ENCODE data around the gene NTS. TPM values are rescaled to one million over a fixed set of nuclear protein-coding genes. Genes with fewer than 3 reads are reported as not detected.

Gene NTS
- total RNA-seq, 2 experiments from 2014 or later, result not detected

DNA sequence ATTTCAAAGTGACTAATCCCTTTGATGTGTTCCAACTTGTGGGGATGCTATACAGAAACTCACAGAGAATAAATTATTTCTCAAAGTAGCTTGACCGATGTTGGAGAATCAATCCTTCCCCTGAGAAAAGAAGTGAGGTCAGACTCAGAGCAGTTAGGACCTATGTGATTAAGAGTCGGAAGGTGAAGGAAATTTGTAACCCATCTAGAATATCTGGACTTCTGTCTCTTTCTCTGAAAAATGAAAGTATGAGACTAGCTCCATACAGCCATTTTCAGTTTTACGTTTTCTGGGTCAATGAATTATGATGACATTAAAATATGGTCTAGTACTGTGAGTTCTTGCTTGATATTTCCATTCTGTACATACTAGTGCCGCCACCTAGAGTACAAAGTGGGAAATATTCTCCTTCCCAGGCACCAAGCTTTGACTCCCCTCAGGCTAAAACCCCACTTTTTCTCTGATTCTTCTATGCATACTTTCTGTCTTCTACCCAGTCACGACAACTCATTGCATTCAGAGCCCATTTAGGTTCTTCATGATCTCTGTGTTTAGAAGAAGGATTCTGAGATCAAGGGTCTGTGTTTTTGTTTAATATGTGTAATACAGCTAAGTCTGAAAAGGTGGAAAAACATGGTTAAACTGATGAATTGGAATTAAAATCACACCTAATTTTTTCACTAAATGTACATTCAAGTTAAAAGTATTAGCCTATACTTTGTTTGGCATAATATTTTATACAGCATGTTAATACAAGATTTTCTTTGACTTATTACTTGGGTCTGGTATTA lies 6.9 kb upstream of the NTS start:
- no peaks in the 10 kb centered on the region for H3K4me1 Mint-ChIP-seq

DNA sequence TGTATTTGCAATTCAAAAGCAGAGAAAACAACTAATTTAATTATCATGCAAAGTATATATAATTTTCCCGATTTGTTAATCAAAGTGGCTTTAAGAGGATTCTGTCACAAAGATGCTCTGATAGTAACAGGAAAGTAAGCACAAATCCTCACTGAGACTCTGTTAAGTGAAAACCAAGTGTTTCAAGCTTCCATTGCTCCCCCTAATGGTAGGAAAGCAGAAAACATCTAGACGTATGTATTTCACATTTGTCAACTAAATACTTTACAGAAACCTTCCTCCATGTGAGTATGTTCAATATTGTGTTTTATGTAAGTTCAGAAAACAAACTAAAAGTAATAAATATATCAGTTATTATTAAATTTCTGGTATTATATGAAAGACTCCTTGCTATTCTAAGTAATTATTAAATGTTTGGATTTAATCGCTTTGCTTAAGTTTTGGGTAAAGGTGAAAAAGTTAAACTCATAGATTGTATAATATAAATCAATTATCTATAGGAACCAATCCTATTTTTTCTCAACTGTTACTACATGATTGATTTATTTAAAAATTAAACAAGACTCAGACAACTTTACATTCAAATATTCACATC lies 1.5 kb upstream of the NTS start:
- Mint-ChIP-seq H3K27ac (no peak overlapping the region), H3K36me3 (no peaks in the 10 kb centered on the region), H3K9me3 (no peaks in the 10 kb centered on the region), H3K27me3 (no peaks in the 10 kb centered on the region), H3K4me3 (no peak overlapping the region), H3K4me1 (no peaks in the 10 kb centered on the region)
- no peak for DNase-seq

More for the DNA sequence above, 6.9 kb upstream of the NTS start:
- no peak overlapping the region for H3K4me3 Mint-ChIP-seq
- H3K9me3 Mint-ChIP-seq, result no peaks in the 10 kb centered on the region
- no peaks in the 10 kb centered on the region for H3K27me3 Mint-ChIP-seq
- H3K27ac Mint-ChIP-seq, result no peak overlapping the region
- DNase-seq, result no peak
- no peaks in the 10 kb centered on the region for H3K36me3 Mint-ChIP-seq

DNA sequence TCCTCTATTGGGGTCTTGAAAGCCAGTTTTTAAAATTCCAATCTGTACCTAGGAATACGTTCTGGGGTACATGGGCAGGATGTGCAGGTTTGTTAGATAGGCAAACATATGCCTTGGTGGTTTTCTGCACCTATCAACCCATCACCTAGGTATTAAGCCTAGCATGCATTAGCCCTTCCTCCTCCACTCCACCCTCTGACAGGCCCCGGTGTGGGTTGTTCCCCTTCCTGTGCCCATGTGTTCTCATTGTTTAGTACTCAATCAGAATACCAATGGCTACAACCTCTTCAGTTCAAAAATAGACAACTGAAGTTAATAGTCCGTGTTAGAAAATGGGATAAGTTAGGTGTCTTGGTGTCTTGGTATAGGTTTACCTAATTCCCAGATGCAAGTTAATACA lies 3.4 kb downstream of the NTS start:
- Mint-ChIP-seq H3K27ac (no peak overlapping the region), H3K9me3 (no peaks in the 10 kb centered on the region), H3K4me3 (no peak overlapping the region), H3K4me1 (no peaks in the 10 kb centered on the region), H3K27me3 (no peaks in the 10 kb centered on the region), H3K36me3 (no peaks in the 10 kb centered on the region)
- DNase-seq, result no peak

DNA sequence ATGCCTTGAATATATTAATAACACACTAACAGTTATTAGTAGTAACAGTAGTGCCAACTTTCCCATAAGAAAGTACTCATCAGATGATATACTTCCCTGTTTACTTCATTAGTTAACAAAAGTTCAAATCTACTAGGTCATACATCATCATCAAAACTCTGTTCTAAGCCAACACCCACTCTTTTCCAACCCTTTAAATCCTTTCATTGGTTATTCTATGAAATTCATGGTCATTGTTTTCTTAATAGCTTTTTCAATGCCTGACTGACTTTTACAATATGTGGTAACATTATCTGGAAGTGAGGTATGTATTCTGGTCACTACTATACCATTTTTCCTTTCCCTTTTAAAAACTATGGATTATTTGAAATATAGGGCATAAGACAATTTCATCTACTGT lies 9.7 kb downstream of the NTS start:
- Mint-ChIP-seq H3K4me1 (no peaks in the 10 kb centered on the region), H3K27ac (no peak overlapping the region), H3K4me3 (no peak overlapping the region), H3K9me3 (no peaks in the 10 kb centered on the region), H3K36me3 (no peaks in the 10 kb centered on the region), H3K27me3 (no peaks in the 10 kb centered on the region)
- no peak for DNase-seq

DNA sequence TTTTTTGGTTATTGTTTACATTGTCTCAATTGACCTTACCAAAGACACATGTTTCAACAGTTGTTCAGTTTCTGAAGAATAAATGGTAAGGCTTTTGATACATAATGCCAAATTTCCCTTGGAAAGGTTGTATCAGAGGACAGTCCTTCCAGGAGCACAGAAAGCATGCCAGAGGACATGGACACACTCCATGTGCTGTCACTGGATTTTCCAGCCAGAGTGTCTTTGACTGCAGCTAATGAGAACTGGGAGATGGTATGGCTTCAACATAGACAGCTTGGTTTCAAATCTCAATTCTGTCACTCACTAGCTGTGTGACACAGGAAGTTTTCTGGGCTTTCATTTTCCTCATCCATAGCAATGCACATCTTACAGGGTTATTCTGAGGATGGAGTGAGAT lies 20.6 kb downstream of the NTS start:
- no peak for DNase-seq
- H3K4me3 Mint-ChIP-seq, result no peak overlapping the region
- H3K9me3 Mint-ChIP-seq, result no peaks in the 10 kb centered on the region
- H3K27ac Mint-ChIP-seq, result no peak overlapping the region
- no peaks in the 10 kb centered on the region for H3K36me3 Mint-ChIP-seq
- no peaks in the 10 kb centered on the region for H3K4me1 Mint-ChIP-seq
- no peaks in the 10 kb centered on the region for H3K27me3 Mint-ChIP-seq

DNA sequence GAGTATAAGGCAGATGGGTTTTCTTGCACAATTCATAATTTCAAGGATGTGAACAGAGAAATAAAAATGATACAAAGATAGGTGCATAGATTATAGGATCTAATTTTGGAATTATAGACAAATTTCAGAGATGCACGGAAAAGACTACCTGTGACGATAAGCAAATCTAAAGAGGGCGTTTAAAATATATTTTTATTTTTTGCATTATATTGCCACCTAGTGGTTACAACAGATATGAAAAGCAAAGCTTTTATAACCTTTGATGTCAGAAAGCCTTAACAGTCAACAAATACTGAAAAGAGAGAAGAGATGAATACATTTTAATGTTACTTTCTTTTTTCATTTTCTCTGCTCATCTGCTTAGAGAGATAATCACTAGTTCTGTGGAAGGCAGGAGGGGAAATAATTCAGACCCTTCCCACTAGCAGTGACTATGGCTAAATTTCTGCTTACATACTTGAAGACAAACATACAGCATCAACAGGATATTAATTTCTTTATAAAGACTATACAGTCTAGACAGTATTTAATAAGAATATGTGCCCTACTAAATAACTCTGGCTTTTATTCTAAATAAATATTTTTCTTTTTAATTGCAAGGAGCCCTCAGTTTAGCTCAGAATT lies 46.3 kb downstream of the NTS start:
- H3K27me3 Mint-ChIP-seq, result no peaks in the 10 kb centered on the region

DNA sequence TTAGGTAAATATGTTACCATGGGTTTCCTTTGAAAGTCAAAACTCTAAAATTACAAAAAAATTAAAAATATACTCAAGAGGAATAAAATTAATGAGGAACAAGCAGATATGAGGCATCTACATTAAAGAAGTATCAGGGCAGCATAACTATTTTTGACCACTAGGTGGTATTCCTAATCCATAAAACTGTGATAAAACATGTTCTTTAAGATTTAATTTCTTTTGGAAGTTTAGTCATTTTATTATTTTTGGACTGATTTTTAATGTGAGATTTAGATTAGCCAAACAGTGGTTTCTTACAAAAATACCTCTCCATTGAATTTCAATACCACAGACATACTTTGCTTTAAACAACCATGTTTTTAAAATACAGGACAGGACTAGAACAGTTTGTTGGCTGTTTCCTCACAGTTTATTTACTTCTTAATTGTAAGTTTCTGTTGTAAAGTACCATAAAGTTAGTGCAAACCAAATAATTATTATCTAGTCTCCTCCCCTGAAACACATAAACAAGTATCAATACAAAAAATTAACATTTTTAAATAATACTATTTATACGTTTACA lies 49.8 kb downstream of the NTS start:
- no peak for DNase-seq
- no peaks in the 10 kb centered on the region for H3K36me3 Mint-ChIP-seq
- no peaks in the 10 kb centered on the region for H3K27me3 Mint-ChIP-seq
- H3K4me3 Mint-ChIP-seq, result no peak overlapping the region
- no peaks in the 10 kb centered on the region for H3K9me3 Mint-ChIP-seq
- no peaks in the 10 kb centered on the region for H3K4me1 Mint-ChIP-seq
- no peak overlapping the region for H3K27ac Mint-ChIP-seq

More for the DNA sequence above, 46.3 kb downstream of the NTS start:
- Mint-ChIP-seq H3K4me3 (no peak overlapping the region), H3K36me3 (no peaks in the 10 kb centered on the region), H3K9me3 (no peaks in the 10 kb centered on the region), H3K4me1 (no peaks in the 10 kb centered on the region), H3K27ac (no peak overlapping the region)
- DNase-seq, result no peak

DNA sequence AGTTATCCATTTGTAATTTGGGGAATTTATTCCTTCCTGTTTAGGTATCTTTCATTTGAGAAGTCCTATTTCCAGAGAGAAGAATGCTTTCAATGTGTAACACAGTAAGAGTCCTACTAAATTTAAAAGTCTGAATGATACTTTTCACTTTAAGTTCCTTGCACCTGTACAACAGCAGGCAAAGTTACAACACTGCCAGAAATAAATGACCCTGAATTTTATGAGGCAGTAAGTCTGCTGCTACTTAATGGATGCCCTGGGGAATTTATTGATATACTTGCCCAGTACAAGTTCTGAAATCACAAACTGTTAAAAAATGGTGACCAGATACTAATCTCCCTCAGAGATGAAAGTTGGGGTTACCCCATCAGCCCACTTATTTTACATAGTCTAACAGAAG lies 53.1 kb downstream of the NTS start:
- Mint-ChIP-seq H3K36me3 (no peaks in the 10 kb centered on the region), H3K27me3 (no peaks in the 10 kb centered on the region), H3K4me1 (no peaks in the 10 kb centered on the region), H3K4me3 (no peak overlapping the region), H3K27ac (no peak overlapping the region), H3K9me3 (no peaks in the 10 kb centered on the region)
- no peak for DNase-seq

Other genes with a start within 250 kb of the NTS start
- gene RASSF9, start 37.9 kb upstream of the NTS start, total RNA-seq, result not detected